Measurements from ENCODE around the gene OR7G1. TPM values are rescaled to one million over a fixed set of nuclear protein-coding genes. Genes with fewer than 3 reads are reported as not detected.

Gene OR7G1
- total and polyA plus RNA-seq, 10 of the 15 experiments (the other 5 are each of a cell fraction or from before 2014, with no cell fraction given) = not detected

- ChIA-PET POLR2A (no interaction called here), RAD21 (ENCODE audit: unreplicated experiment) (no interaction called here), SMC1A (ENCODE audit: uncharacterized antibody, unreplicated experiment) (no interaction called here), CTCF (interaction anchor here (0.7 kb wide), 1 partner anchor 246 kb away, joined by 3 read pairs; no protein-coding TSS in a partner anchor)
- no peak overlapping the region for H3K4me2 ChIP-seq (ENCODE audit: control insufficient read depth, insufficient read depth)
- in situ Hi-C loops (cut with MboI) (no loop called here), intact Hi-C loops (cut with micrococcal nuclease; ENCODE audit: unreplicated experiment) (no loop called here)
- no peak for DNase-seq (ENCODE audit: low read depth, low spot score)
- no TSS peak for BruUV-seq (replicated peaks)
- H3K4me3 ChIP-seq = no peak overlapping the region
- 0 out of 2 replicates have a peak, but pooled peaks cover 1% of the 10 kb centered on the region for H3K79me2 ChIP-seq (ENCODE audit: control insufficient read depth, insufficient read depth, low read length)
- FAIRE-seq = no peak
- peaks cover 56 to 68% of the 10 kb centered on the region in 2 experiments for H3K36me3 ChIP-seq (ENCODE audit: control insufficient read depth in 2 of 2, insufficient read depth in 2 of 2, low read length in 1 of 2)
- 96% methylated on average over 13 of the region's 13 CpGs for WGBS (ENCODE audit: insufficient coverage, insufficient replicate concordance, low lambda C conversion rate, missing lambda C conversion rate)
- H2AFZ ChIP-seq (ENCODE audit: control insufficient read depth, low read depth, low read length) = no peak overlapping the region
- H3K9me3 ChIP-seq (replicated peaks; ENCODE audit: control insufficient read depth, insufficient read depth, low read length) = peaks cover 50% of the 10 kb centered on the region
- no peak for ATAC-seq
- no peak for TF ChIP-seq PBX3 (IDR thresholded peaks at IDR 0.05; ENCODE audit: insufficient replicate concordance, low read depth, low read length)
- no peak for TF ChIP-seq MTA2 (IDR thresholded peaks at IDR 0.05; ENCODE audit: low read depth)
- no peak for TF ChIP-seq RFX5 (IDR thresholded peaks at IDR 0.05; ENCODE audit: low read depth, low read length)
- no peak for TF ChIP-seq NRF1 (conservative IDR thresholded peaks at IDR 0.05; ENCODE audit: low read depth, low read length)
- no peak for TF ChIP-seq RELA (IDR thresholded peaks at IDR 0.05; ENCODE audit: borderline replicate concordance, partially characterized antibody)
- TF ChIP-seq NKRF (conservative IDR thresholded peaks at IDR 0.05) = no peak
- TF ChIP-seq RBBP5 (conservative IDR thresholded peaks at IDR 0.05) = no peak
- no peak for TF ChIP-seq TCF7 (IDR thresholded peaks at IDR 0.05; ENCODE audit: borderline replicate concordance)
- TF ChIP-seq SIN3A (IDR thresholded peaks at IDR 0.05; ENCODE audit: low read depth, low read length) = no peak
- no peak for TF ChIP-seq BACH1 (IDR thresholded peaks at IDR 0.05; ENCODE audit: borderline replicate concordance)
- TF ChIP-seq PKNOX1 (IDR thresholded peaks at IDR 0.05) = no peak
- no peak for TF ChIP-seq BHLHE40 (IDR thresholded peaks at IDR 0.05; ENCODE audit: borderline replicate concordance in 1 of 2, low read depth in 2 of 2, low read length in 1 of 2)
- TF ChIP-seq ATF3 (IDR thresholded peaks at IDR 0.05; ENCODE audit: borderline replicate concordance, extremely low read depth, low read depth, low read length) = no peak
- no peak for TF ChIP-seq RAD21 (IDR thresholded peaks at IDR 0.05; ENCODE audit: insufficient read depth, low read depth, low read length)
- no peak for TF ChIP-seq RUNX3 (IDR thresholded peaks at IDR 0.05; ENCODE audit: low read length)
- no peak overlapping the region for H3K27ac ChIP-seq (ENCODE audit: control insufficient read depth, insufficient read depth)
- H4K20me1 ChIP-seq (ENCODE audit: control insufficient read depth, insufficient read depth) = no peaks in the 10 kb centered on the region
- H3K4me1 ChIP-seq (ENCODE audit: control insufficient read depth, insufficient read depth, low read length) = no peaks in the 10 kb centered on the region
- H3K9ac ChIP-seq (ENCODE audit: control insufficient read depth, insufficient read depth, low read length) = no peak overlapping the region
- H3K27me3 ChIP-seq (replicated peaks in 1 of 2; ENCODE audit: control insufficient read depth in 2 of 2, insufficient read depth in 2 of 2, low read length in 1 of 2) = no peaks in the 10 kb centered on the region
Observed at GRCh38 chr19:9159891-9160290, 44.3 kb upstream of the OR7G1 start.
